Measurements from ENCODE around the gene CR1. TPM values are rescaled to one million over a fixed set of nuclear protein-coding genes. Genes with fewer than 3 reads are reported as not detected.

The CR1 gene
- total and polyA plus RNA-seq, 2 donors (not counting 3 experiments of a cell fraction or from before 2014, with no cell fraction given), result not detected

- no TSS peak for BruUV-seq (replicated peaks)
- POLR2A ChIA-PET, result no interaction called here
Observed at GRCh38 chr1:207499573-207499972, 3.6 kb downstream of the CR1 start.

More at GRCh38 chr1:207499573-207499972, 3.6 kb downstream of the CR1 start:
- H3K4me3 ChIP-seq (replicated peaks in 1 of 3; ENCODE audit: insufficient read depth in 1 of 3, low read depth in 1 of 3, low read length in 3 of 3), result no peak overlapping the region
- TF ChIP-seq FOS (IDR thresholded peaks at IDR 0.05; ENCODE audit: borderline replicate concordance, insufficient read depth, low read length) (no peak), GATA2 (IDR thresholded peaks at IDR 0.05; ENCODE audit: insufficient read depth, insufficient read length, low read depth, low read length) (no peak), POLR2A (IDR thresholded peaks at IDR 0.05; ENCODE audit: low read depth, low read length) (no peak), MAX (IDR thresholded peaks at IDR 0.05; ENCODE audit: insufficient read depth, insufficient read length) (no peak), CTCF (IDR thresholded peaks at IDR 0.05; ENCODE audit: extremely low read depth in 1 of 2, insufficient read depth in 1 of 2, low read depth in 1 of 2, low read length in 2 of 2) (peak; percentile 61 to 69)
- H3K9ac ChIP-seq (replicated peaks; ENCODE audit: extremely low read depth, insufficient read depth, low read length), result no peak overlapping the region
- H4K20me1 ChIP-seq (replicated peaks; ENCODE audit: control insufficient read depth, extremely low read depth, insufficient read depth, low read length), result no peaks in the 10 kb centered on the region
- H3K27ac ChIP-seq (ENCODE audit: insufficient read depth, low read depth, low read length), result no peak overlapping the region
- dilution Hi-C loops (cut with MboI; ENCODE audit: extremely low pct_ligation_motif_present, low sequenced_read_pairs) (no loop called here), intact Hi-C loops (cut with micrococcal nuclease) (loop anchor here (1.0 to 5.0 kb wide), 11 partner anchors 95 to 767 kb away; no protein-coding TSS in a partner anchor)
- H3K4me1 ChIP-seq (ENCODE audit: control insufficient read depth, extremely low read depth, insufficient read depth, low read length), result peaks cover 4% of the 10 kb centered on the region
- H3K27me3 ChIP-seq (ENCODE audit: control insufficient read depth in 2 of 2, insufficient read depth in 2 of 2, low read length in 2 of 2), result peaks cover 47% of the 10 kb centered on the region in 2 experiments
- H3K4me2 ChIP-seq (ENCODE audit: insufficient read depth, low read length), result no peak overlapping the region
- H3K9me3 ChIP-seq (replicated peaks; ENCODE audit: control insufficient read depth, insufficient read depth, low read length), result no peaks in the 10 kb centered on the region
- no peaks in the 10 kb centered on the region for H3K36me3 ChIP-seq (ENCODE audit: control insufficient read depth in 2 of 2, extremely low read depth in 1 of 2, insufficient read depth in 2 of 2, low read length in 2 of 2)
- DNase-seq (ENCODE audit: low read depth, low spot score), result peak; percentile 72
- H3K79me2 ChIP-seq (ENCODE audit: control insufficient read depth, insufficient read depth, low read length), result no peaks in the 10 kb centered on the region
- CTCF ChIA-PET, result interaction anchor here (0.5 to 3.4 kb wide), 26 partner anchors 11 to 871 kb away, joined by 3 to 35 read pairs (median 6); partner anchors contain the start of genes C4BPB, DYRK3 and PFKFB2
- peak; percentile 88 for FAIRE-seq
- H2AFZ ChIP-seq (ENCODE audit: low read depth, low read length), result no peak overlapping the region
- no peaks in the 10 kb centered on the region for H3K9me1 ChIP-seq (replicated peaks; ENCODE audit: control insufficient read depth, extremely low read depth, insufficient read depth, low read length)
